8988T (cell line): ENCODE data around the gene UBR1.
"Not testable (repeated sequence)": the region's sequence is repeated elsewhere in the genome, so short reads cannot be mapped to it uniquely, and the experiment has no call there.

Source experiments
- DNase-seq: peaks from one replicate; pipeline ENCODE4 v3.0.0; 2011

Gene UBR1

DNA sequence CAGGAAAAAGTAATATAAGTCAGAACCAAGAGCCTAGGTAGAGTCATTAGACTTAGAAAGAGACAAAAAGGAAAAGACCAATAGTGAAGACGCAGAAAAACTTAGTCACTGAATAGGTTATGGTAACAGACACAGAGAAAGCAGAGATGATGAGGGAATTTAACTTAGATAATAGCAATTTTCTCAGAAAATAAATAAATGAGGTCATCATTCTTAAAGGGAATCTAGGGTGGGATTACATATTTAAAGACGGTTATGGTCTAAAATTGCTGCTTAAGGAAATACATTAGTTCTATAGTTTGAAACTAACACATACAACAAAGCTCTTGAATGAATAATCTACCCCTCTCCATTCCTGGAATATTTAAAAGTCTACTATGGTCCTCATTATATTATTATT, 59.4 kb downstream of the UBR1 start:
- DNase-seq = no peak

DNA sequence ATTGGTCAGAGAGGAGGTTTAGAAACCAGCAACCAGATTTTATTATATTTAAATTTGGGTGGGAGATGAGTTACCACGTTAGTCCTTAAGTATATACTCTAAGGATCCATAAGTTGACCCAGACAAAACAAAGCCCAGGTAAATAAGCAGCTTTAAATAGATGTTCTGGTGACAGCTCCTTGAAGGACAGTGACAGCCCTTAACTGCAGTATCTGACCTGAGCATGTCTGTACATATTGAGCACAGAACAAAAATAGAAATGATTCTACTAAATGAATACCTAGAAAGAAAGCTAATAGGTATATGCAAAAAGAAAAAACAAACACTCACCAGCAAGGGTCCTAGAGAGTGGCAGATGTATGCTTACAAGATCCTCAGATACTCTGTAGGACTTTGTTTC, 63.0 kb downstream of the UBR1 start:
- no peak for DNase-seq

GRCh38 chr15:43041085-43041484, 64.8 kb downstream of the UBR1 start:
- DNase-seq = not testable (repeated sequence)

DNA sequence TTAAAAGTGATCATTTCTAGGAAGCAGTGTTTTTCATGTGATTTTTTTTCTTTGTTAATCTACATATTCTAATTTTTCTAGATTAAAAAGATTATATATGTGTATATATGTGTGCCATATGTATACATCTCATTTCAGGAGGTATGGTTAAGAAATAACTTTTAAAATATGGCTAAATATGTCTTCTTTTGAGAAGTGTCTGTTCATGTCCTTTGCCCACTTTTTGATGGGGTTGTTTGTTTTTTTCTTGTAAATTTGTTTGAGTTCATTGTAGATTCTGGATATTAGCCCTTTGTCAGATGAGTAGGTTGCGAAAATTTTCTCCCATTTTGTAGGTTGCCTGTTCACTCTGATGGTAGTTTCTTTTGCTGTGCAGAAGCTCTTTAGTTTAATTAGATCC, 70.6 kb downstream of the UBR1 start:
- DNase-seq = not testable (repeated sequence)

GRCh38 chr15:43029476-43029875, 76.4 kb downstream of the UBR1 start:
- no peak for DNase-seq

GRCh38 chr15:43025150-43025549, 80.7 kb downstream of the UBR1 start:
- DNase-seq = no peak

GRCh38 chr15:43014671-43015070, 91.2 kb downstream of the UBR1 start:
- DNase-seq = not testable (repeated sequence)

- no peak for DNase-seq
Observed at GRCh38 chr15:43009206-43009605, 96.6 kb downstream of the UBR1 start.

- DNase-seq = no peak
Observed at GRCh38 chr15:43008150-43008549, 97.7 kb downstream of the UBR1 start.

GRCh38 chr15:43007551-43007950, 98.3 kb downstream of the UBR1 start:
- no peak for DNase-seq

- DNase-seq = no peak
Observed at GRCh38 chr15:43006991-43007390, 98.8 kb downstream of the UBR1 start.

DNA sequence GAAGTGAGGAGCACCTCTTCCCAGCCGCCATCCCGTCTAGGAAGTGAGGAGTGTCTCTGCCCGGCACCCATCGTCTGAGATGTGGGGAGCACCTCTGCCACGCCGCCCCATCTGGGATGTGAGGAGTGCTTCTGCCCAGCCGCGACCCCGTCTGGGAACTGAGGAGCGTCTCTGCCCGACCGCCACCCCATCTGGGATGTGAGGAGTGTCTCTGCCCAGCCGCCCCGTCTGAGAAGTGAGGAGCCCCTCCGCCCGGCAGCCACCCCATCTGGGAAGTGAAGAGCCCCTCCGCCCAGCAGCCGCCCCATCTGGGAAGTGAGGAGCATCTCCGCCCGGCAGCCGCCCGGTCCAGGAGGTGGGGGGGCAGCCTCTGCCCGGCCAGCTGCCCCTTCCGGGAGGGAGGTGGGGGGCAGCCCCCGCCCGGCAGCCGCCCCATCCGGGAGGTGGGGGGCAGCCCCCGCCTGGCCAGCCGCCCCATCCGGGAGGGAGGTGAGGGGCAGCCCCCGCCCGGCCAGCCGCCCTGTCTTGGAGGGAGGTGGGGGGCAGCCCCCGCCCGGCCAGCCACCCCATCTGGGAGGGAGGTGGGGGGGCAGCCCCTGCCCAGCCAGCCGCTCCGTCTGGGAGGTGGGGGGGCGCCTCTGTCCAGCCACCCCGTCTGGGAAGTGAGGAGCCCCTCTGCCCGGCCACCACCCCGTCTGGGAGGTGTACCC, 100.8 kb downstream of the UBR1 start:
- DNase-seq = not testable (repeated sequence)

DNA sequence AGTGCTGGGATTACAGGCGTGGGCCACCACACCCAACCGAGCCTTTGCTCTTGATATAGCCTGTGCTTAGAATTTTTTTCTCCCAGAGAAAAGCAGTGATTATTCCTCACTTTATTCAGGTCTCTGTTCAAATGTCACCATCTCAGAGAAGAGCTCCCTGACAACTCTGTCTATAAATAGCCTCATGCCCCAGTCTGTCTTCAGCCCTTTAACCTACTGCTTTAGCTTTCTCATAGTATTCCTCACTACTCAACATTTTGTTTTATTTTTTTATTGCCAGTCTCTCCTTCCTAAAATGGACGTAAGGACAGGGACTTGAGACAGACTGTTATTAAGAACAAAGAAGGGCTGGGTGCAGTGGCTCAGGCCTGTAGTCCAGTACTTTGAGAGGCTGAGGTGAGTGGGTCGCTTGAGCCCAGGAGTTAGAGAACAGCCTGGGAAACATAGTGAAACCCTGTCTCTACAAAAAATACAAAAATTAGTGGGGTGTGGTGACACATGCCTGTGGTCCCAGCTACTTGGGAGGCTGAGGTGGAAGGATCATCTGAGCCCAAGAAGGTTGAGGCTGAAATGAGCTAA, 106.5 kb downstream of the UBR1 start:
- no peak for DNase-seq

DNA sequence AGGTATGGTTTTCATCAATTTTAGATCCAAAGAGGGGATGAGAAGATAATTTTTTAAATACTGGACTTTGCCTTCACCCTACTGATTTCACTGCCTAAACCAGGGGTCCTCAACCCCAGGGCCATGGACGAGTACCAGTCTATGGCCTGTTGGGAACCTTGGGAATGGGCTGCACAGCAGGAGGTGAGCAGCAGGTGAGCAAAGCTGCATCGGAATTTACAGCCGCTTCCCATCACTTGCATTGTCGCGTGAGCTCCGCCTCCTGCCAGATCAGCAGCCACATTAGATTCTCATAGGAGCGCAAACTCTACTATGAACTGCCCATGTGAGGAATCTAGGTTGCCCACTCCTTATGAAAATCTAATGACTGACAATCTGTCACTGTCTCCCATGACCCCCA, 109.0 kb downstream of the UBR1 start:
- DNase-seq = no peak

- no peak for DNase-seq
Observed at GRCh38 chr15:42994546-42994945, 111.3 kb downstream of the UBR1 start.

DNA sequence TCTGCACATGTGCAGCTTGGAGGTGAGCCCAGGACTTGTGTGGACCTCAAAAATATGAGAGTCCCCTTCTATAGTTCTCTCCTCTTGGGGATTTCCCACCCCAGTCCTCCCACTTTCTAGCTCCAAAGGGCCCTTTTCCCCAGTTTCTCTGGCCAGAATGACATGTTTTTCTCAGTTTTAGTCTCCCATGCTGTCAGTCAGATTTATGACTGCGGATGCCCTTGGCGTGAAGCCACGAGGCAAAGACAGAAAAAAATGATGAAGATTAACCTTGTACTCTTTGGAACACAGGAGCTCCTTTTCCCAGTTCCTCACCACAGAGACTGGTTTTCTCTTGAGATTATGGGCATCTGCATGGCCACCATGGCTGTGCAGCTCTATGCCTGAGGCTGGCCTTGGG, 113.2 kb downstream of the UBR1 start:
- no peak for DNase-seq

GRCh38 chr15:42986693-42987342, 119.0 kb downstream of the UBR1 start:
- DNase-seq = no peak

GRCh38 chr15:42984493-42985034, 121.3 kb downstream of the UBR1 start:
- DNase-seq = no peak

DNA sequence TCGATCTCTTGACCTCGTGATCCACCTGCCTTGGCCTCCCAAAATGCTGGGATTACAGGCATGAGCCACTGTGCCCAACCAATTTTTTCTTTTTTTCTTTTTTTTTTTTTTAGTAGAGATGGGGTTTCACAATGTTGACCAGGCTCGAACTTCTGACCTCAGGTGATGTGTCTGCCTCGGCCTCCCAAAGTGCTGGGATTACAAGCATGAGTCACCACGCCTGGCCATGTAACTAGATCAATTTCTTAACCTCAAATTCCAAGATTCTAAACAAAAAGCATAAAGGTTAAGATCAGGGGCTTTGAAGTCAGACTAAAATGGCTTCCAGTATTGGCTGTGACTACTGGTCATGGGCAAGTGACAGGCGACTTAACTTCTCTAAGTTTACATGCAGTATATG, 126.7 kb downstream of the UBR1 start:
- not testable (repeated sequence) for DNase-seq

- no peak for DNase-seq
Observed at GRCh38 chr15:42974202-42974862, 131.5 kb downstream of the UBR1 start.

- DNase-seq = no peak
Observed at GRCh38 chr15:42973114-42973513, 132.7 kb downstream of the UBR1 start.

DNA sequence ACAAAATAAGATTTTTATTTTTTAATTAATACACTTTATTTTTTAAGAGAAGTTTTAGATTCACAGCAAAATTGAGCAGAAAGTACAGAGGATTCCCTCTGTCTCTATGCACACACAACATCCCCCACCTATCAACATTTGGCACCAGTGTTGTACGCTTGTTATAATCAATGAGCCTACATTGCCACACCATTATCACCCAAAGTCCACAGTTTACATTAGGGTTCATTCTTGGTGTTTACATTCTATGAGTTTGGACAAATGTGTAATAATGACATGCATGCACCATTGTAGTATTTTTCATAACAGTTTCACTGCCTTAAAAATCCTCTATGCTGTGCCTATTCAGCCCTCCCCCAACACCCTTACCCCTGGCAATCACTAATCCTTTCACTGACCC, 134.0 kb downstream of the UBR1 start:
- no peak for DNase-seq

DNA sequence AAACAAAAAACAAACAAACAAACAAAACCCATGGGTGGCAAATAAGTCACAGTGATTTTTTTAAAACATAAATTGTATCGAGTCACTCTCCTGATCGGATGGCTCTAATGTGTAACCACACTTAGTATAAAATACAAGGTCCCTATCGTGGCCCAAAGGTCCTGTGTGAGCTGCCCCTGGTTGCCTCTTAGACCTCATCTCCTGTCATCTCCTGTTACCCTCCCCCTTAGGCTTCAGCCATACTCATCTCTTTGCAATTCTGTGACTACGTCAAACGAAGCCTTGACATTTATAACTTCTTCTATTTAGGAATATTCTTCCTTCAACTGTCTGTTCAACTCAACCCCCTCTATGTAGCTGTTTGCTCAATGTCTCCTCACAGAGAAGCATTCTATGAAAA, 141.4 kb downstream of the UBR1 start:
- DNase-seq = no peak

- no peak for DNase-seq
Observed at GRCh38 chr15:42955518-42955917, 150.3 kb downstream of the UBR1 start.
